Activated B cell treated with CpG ODN at 0.5 μM for 24 hours (primary cell): Measurements from ENCODE around the gene ICAM2. TPM values are rescaled to one million over a fixed set of nuclear protein-coding genes. Genes with fewer than 3 reads are reported as not detected.
A peak's percentile ranks its signal among the peaks of the same experiment; 100 is the strongest.

Experiments
- ATAC-seq: fragments of 200-7000 bp; cut with Tn5 transposase; one replicate; pipeline ENCODE4 v1.10.0; 2021; ENCODE audit warnings: low read depth, mild to moderate bottlenecking, moderate library complexity
- CTCF ChIA-PET: fragments of 350-600 bp; sonication (Branson Sonifier 250); formaldehyde crosslinking; loops from one replicate; lab custom pipeline; 2021; ENCODE audit warnings: antibody characterized with exemption; lab: Charles Lee
- POLR2A ChIA-PET: fragments of 350-600 bp; sonication (Branson Sonifier 250); formaldehyde crosslinking; loops from one replicate; lab custom pipeline; 2021; ENCODE audit warnings: antibody characterized with exemption; lab: Charles Lee
- DNase-seq: peaks from one replicate; pipeline ENCODE4 v3.0.0; 2022
- H3K27ac Mint-ChIP-seq: one replicate; pipeline ENCODE4 v1.8.0; 2020; ENCODE audit warnings: mixed read lengths
- H3K27me3 Mint-ChIP-seq: one replicate; pipeline ENCODE4 v1.8.0; 2021; ENCODE audit warnings: mixed read lengths
- H3K36me3 Mint-ChIP-seq: one replicate; pipeline ENCODE4 v1.8.0; 2021; ENCODE audit warnings: low read depth, mixed read lengths
- H3K4me1 Mint-ChIP-seq: one replicate; pipeline ENCODE4 v1.8.0; 2021; ENCODE audit warnings: mixed read lengths
- H3K4me3 Mint-ChIP-seq: one replicate; pipeline ENCODE4 v1.8.0; 2020; ENCODE audit warnings: mild to moderate bottlenecking, mixed read lengths
- H3K9me3 Mint-ChIP-seq: one replicate; pipeline ENCODE4 v1.8.0; 2020; ENCODE audit warnings: mixed read lengths
- CTCF ChIP-seq: fragments of 200-600 bp; IDR thresholded peaks from one replicate; pipeline ENCODE4 v1.8.0; 2022; ENCODE audit warnings: antibody characterized with exemption, mild to moderate bottlenecking
- intact Hi-C: fragments of 100-400 bp; cut with micrococcal nuclease; formaldehyde crosslinking; loops from one replicate; pipeline ENCODE4 v1.15.1; 2024
- total RNA-seq: library from RNA; stranded (reverse); gene quantifications from 2 replicates; pipeline ENCODE4 v1.2.3, GENCODE V29; 2022

Gene ICAM2
- total RNA-seq, 1 donor from 2014 or later: 44.5 TPM

GRCh38 chr17:63962298-63962744 lies 58.1 kb downstream of the ICAM2 start:
- H3K27me3 Mint-ChIP-seq: no peaks in the 10 kb centered on the region
- ChIA-PET CTCF (no interaction called here), POLR2A (interaction anchor here (0.6 to 1.2 kb wide), 3 partner anchors 40 to 68 kb away, joined by 5 to 8 read pairs (median 7); no protein-coding TSS in a partner anchor)
- intact Hi-C loops: no loop called here
- H3K36me3 Mint-ChIP-seq: no peaks in the 10 kb centered on the region
- DNase-seq (no peak), ATAC-seq (no peak)
- H3K27ac Mint-ChIP-seq: no peak overlapping the region
- H3K4me3 Mint-ChIP-seq: no peak overlapping the region
- H3K4me1 Mint-ChIP-seq: peaks cover 20% of the 10 kb centered on the region
- TF ChIP-seq CTCF: no peak
- no peaks in the 10 kb centered on the region for H3K9me3 Mint-ChIP-seq

- H3K27me3 Mint-ChIP-seq: no peaks in the 10 kb centered on the region
- CTCF ChIA-PET: no interaction called here
- H3K4me3 Mint-ChIP-seq: peak overlapping the region; percentile 64
- no peak overlapping the region for H3K27ac Mint-ChIP-seq
- H3K36me3 Mint-ChIP-seq: no peaks in the 10 kb centered on the region
- H3K9me3 Mint-ChIP-seq: no peaks in the 10 kb centered on the region
- ATAC-seq: peak; percentile 86
- no peak for TF ChIP-seq CTCF
- no peak for DNase-seq
- intact Hi-C loops: no loop called here
- POLR2A ChIA-PET: interaction anchor here (0.5 to 1.2 kb wide), 7 partner anchors 16 to 69 kb away, joined by 3 to 12 read pairs (median 5); partner anchors contain the start of gene CD79B
- peaks cover 15% of the 10 kb centered on the region for H3K4me1 Mint-ChIP-seq
These were observed 58.8 kb downstream of the ICAM2 start for GRCh38 chr17:63961355-63962212.

GRCh38 chr17:63960430-63960829 lies 60.0 kb downstream of the ICAM2 start:
- H3K27ac Mint-ChIP-seq: no peak overlapping the region
- no peak for TF ChIP-seq CTCF
- peaks cover 16% of the 10 kb centered on the region for H3K4me1 Mint-ChIP-seq
- no peak overlapping the region for H3K4me3 Mint-ChIP-seq
- ChIA-PET CTCF (no interaction called here), POLR2A (no interaction called here)
- H3K27me3 Mint-ChIP-seq: no peaks in the 10 kb centered on the region
- no peaks in the 10 kb centered on the region for H3K9me3 Mint-ChIP-seq
- ATAC-seq (no peak), DNase-seq (no peak)
- intact Hi-C loops: no loop called here
- H3K36me3 Mint-ChIP-seq: no peaks in the 10 kb centered on the region

- intact Hi-C loops: no loop called here
- peaks cover 19% of the 10 kb centered on the region for H3K4me1 Mint-ChIP-seq
- H3K4me3 Mint-ChIP-seq: no peak overlapping the region
- no peak for DNase-seq
- H3K27ac Mint-ChIP-seq: no peak overlapping the region
- POLR2A ChIA-PET: no interaction called here
- H3K9me3 Mint-ChIP-seq: no peaks in the 10 kb centered on the region
- ATAC-seq: no peak
- no peaks in the 10 kb centered on the region for H3K27me3 Mint-ChIP-seq
- no peaks in the 10 kb centered on the region for H3K36me3 Mint-ChIP-seq
- CTCF ChIA-PET: no interaction called here
- no peak for TF ChIP-seq CTCF
These were observed 60.4 kb downstream of the ICAM2 start for GRCh38 chr17:63960006-63960405.

- ATAC-seq: no peak
- POLR2A ChIA-PET: interaction anchor here (1.2 to 1.9 kb wide), 3 partner anchors 10 to 189 kb away, joined by 4 to 10 read pairs (median 5); partner anchors contain the start of gene CD79B
- intact Hi-C loops: no loop called here
- H3K36me3 Mint-ChIP-seq: no peaks in the 10 kb centered on the region
- no peak for DNase-seq
- CTCF ChIA-PET: interaction anchor here (0.8 to 9.4 kb wide), 7 partner anchors 10 to 177 kb away, joined by 3 to 162 read pairs (median 4); partner anchors contain the start of gene GH1
- H3K27me3 Mint-ChIP-seq: no peaks in the 10 kb centered on the region
- H3K4me3 Mint-ChIP-seq: no peak overlapping the region
- TF ChIP-seq CTCF: no peak
- H3K4me1 Mint-ChIP-seq: peaks cover 34% of the 10 kb centered on the region
- H3K9me3 Mint-ChIP-seq: no peaks in the 10 kb centered on the region
- peak overlapping the region; percentile 11 for H3K27ac Mint-ChIP-seq
These were observed 64.0 kb downstream of the ICAM2 start for GRCh38 chr17:63956296-63956920.
